ENCODE results near the gene CCDC83.

Gene CCDC83

GRCh38 chr11:85930879-85931366 is 75.7 kb downstream of the CCDC83 start:
- TF ChIP-seq ZFX (IDR thresholded peaks at IDR 0.05; ENCODE audit: borderline replicate concordance) (no peak), CTCF (IDR thresholded peaks at IDR 0.05) (no peak)

GRCh38 chr11:85934596-85935169 is 79.5 kb downstream of the CCDC83 start:
- TF ChIP-seq CTCF (IDR thresholded peaks at IDR 0.05) (no peak), ZFX (IDR thresholded peaks at IDR 0.05; ENCODE audit: borderline replicate concordance) (no peak)
- no peak overlapping the region for H3K27ac ChIP-seq

More at GRCh38 chr11:85930879-85931366, 75.7 kb downstream of the CCDC83 start:
- no peak overlapping the region for H3K27ac ChIP-seq

- TF ChIP-seq CTCF (IDR thresholded peaks at IDR 0.05) (no peak), ZFX (IDR thresholded peaks at IDR 0.05; ENCODE audit: borderline replicate concordance) (no peak)
- no peak overlapping the region for H3K27ac ChIP-seq
Observed at GRCh38 chr11:85935751-85936150, 80.6 kb downstream of the CCDC83 start.

- no peak overlapping the region for H3K27ac ChIP-seq
- TF ChIP-seq ZFX (IDR thresholded peaks at IDR 0.05; ENCODE audit: borderline replicate concordance) (no peak), CTCF (IDR thresholded peaks at IDR 0.05) (no peak)
Observed at GRCh38 chr11:85937835-85938234, 82.7 kb downstream of the CCDC83 start.

- no peak for TF ChIP-seq CTCF (IDR thresholded peaks at IDR 0.05)
- TF ChIP-seq ZFX (IDR thresholded peaks at IDR 0.05; ENCODE audit: borderline replicate concordance), result no peak
- H3K27ac ChIP-seq, result no peak overlapping the region
Observed at GRCh38 chr11:85939099-85940015, 84.2 kb downstream of the CCDC83 start.

- H3K27ac ChIP-seq, result no peak overlapping the region
- TF ChIP-seq CTCF (IDR thresholded peaks at IDR 0.05) (peak; percentile 76), ZFX (IDR thresholded peaks at IDR 0.05; ENCODE audit: borderline replicate concordance) (no peak)
Observed at GRCh38 chr11:85941380-85941973, 86.3 kb downstream of the CCDC83 start.

Data from 22Rv1 (cell line).